Large intestine (tissue), 3 donors: ENCODE measurements around the gene AGPS. TPM values are rescaled to one million over a fixed set of nuclear protein-coding genes. Genes with fewer than 3 reads are reported as not detected.
A peak's percentile ranks its signal among the peaks of the same experiment; 100 is the strongest.
"Not testable (repeated sequence)": the region's sequence is repeated elsewhere in the genome, so short reads cannot be mapped to it uniquely, and the experiment has no call there.

Experiments used
- DNase-seq, 2 donors: peaks; one replicate each; pipeline versions ENCODE4 v3.0.0 to v3.0.0-alpha.2; 2013
- H3K27ac ChIP-seq: one replicate; pipeline ENCODE4 v1.5.1; 2013; ENCODE audit warnings: low read length
- H3K27me3 ChIP-seq: 2 replicates; pipeline ENCODE4 v1.6.1; 2013; ENCODE audit warnings: low read length; ENCODE audit not compliant: control insufficient read depth, insufficient read depth
- H3K36me3 ChIP-seq: 2 replicates; pipeline ENCODE4 v1.6.1; 2013; ENCODE audit warnings: low read length; ENCODE audit not compliant: control insufficient read depth, insufficient read depth
- H3K4me1 ChIP-seq: one replicate; pipeline ENCODE4 v1.6.1; 2013; ENCODE audit warnings: low read length; ENCODE audit not compliant: control insufficient read depth, insufficient read depth
- H3K4me3 ChIP-seq: one replicate; pipeline ENCODE4 v1.5.1; 2013; ENCODE audit warnings: low read length
- H3K9me3 ChIP-seq: one replicate; pipeline ENCODE4 v1.6.1; 2013; ENCODE audit warnings: mild to moderate bottlenecking, low read depth, low read length, moderate library complexity; ENCODE audit not compliant: control insufficient read depth
- WGBS: methylation state at CpG from one replicate; pipeline ENCODE4 v1.1.5; 2013; ENCODE audit warnings: low lambda C conversion rate; ENCODE audit not compliant: insufficient coverage; 5-methylcytosine and 5-hydroxymethylcytosine counted together
- polyA plus RNA-seq: library from polyadenylated mRNA; unstranded; fragments of 120-200 nt; gene quantifications from one replicate; pipeline ENCODE4 v1.2.1, GENCODE V29; 2013

Gene AGPS
- polyA plus RNA-seq, 1 donor = 24.2 TPM

GRCh38 chr2:177484180-177484795 is 91.7 kb downstream of the AGPS start:
- Histone ChIP-seq H3K4me1 (no peaks in the 10 kb centered on the region), H3K36me3 (peaks cover 6% of the 10 kb centered on the region), H3K4me3 (no peak overlapping the region), H3K9me3 (no peaks in the 10 kb centered on the region), H3K27me3 (no peaks in the 10 kb centered on the region), H3K27ac (no peak overlapping the region)
- WGBS = no CpG with 5 or more reads among the region's 14 CpGs
- DNase-seq = no peak

GRCh38 chr2:177485657-177486056 is 93.1 kb downstream of the AGPS start:
- H3K9me3 ChIP-seq, H3K36me3 ChIP-seq, H3K27me3 ChIP-seq, H3K4me3 ChIP-seq, H3K4me1 ChIP-seq, H3K27ac ChIP-seq, DNase-seq: not testable (repeated sequence)
- 67% methylated on average over 1 of the region's 5 CpGs for WGBS

DNA sequence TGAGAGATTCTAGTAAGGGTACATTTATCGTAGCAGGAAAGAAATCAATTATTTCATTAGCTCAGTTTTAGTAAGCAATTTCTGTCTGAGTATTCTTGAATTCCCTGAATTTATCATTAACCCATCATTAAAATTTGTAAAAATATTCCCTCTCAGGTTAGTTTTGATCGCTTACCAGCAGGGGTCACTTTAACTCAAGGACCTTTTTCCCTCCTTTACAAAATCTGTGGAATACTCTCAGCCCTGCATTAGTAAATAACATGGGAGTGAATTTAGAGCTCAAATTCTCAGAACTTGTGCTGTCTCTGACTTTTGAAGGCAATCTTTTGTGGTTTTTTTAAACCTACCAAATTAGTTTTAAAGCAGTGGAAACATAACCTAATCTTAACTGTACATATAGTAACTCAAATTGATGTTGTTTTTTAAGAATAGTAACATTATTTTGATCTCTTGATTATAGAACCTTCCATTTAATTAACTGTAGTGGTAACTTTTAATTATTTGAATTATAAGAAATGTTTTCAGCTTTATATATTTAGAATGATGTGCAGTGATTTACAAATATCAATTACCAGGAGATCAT is 97.2 kb downstream of the AGPS start:
- H3K9me3 ChIP-seq = no peaks in the 10 kb centered on the region
- WGBS = 80% methylated on average over 1 of the region's 2 CpGs
- H3K27me3 ChIP-seq = no peaks in the 10 kb centered on the region
- peaks cover 5% of the 10 kb centered on the region for H3K36me3 ChIP-seq
- no peak overlapping the region for H3K27ac ChIP-seq
- H3K4me3 ChIP-seq = no peak overlapping the region
- DNase-seq = peak in 1 of 2 donors; percentile 12
- H3K4me1 ChIP-seq = no peaks in the 10 kb centered on the region

DNA sequence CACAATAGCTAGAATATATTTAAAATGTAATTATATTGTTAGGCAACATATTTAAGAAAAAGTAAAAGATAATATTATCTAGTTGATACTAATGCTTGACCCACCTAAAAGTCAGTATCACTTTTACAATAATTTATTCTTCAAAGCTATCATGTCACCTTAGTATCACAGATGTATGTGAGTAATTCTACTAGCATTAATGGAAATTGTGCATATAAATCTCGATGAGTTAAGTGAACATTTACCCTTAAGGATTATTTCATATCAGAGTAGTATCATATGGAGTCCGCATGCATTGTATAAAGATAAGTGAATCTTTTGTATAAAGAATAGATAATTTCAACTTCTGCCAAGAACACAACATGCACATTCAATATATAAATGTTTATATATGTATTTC is 103.4 kb downstream of the AGPS start:
- Histone ChIP-seq H3K4me3 (no peak overlapping the region), H3K36me3 (peaks cover 4% of the 10 kb centered on the region), H3K27ac (no peak overlapping the region), H3K27me3 (no peaks in the 10 kb centered on the region), H3K9me3 (no peaks in the 10 kb centered on the region), H3K4me1 (no peaks in the 10 kb centered on the region)
- 100% methylated on average over 2 of the region's 2 CpGs for WGBS
- DNase-seq = no peak

- H3K36me3 ChIP-seq = peaks cover 4% of the 10 kb centered on the region
- H3K4me3 ChIP-seq = no peak overlapping the region
- no peak overlapping the region for H3K27ac ChIP-seq
- H3K4me1 ChIP-seq = no peaks in the 10 kb centered on the region
- 86% methylated on average over 1 of the region's 2 CpGs for WGBS
- no peak for DNase-seq
- H3K9me3 ChIP-seq = no peaks in the 10 kb centered on the region
- H3K27me3 ChIP-seq = no peaks in the 10 kb centered on the region
Measured at GRCh38 chr2:177496921-177497320, 104.3 kb downstream of the AGPS start.

DNA sequence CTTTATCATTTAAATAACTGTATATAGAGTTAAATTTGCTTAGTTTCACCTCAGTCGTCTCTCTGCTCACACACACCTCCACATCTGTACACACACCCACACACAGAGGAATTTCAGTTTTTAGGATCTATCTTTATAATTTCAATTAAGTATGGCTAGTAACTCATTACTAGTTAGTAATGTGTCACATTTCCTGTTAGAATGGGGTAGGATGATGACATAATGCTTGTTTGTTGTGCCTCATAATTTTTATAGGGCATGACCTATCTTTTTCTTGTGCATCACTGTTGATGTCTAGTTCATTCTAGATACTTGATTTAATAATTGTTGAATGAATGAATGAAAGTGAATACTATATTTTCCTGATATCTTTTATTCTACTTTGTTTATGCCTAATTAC is 108.6 kb downstream of the AGPS start:
- WGBS = no CpG with 5 or more reads among the region's 1 CpG
- H3K4me1 ChIP-seq = no peaks in the 10 kb centered on the region
- no peak overlapping the region for H3K27ac ChIP-seq
- no peaks in the 10 kb centered on the region for H3K36me3 ChIP-seq
- no peaks in the 10 kb centered on the region for H3K27me3 ChIP-seq
- H3K9me3 ChIP-seq = no peaks in the 10 kb centered on the region
- DNase-seq = no peak
- no peak overlapping the region for H3K4me3 ChIP-seq

- peaks cover 3% of the 10 kb centered on the region for H3K36me3 ChIP-seq
Measured at GRCh38 chr2:177506505-177506904, 113.9 kb downstream of the AGPS start.

GRCh38 chr2:177506998-177507397 is 114.4 kb downstream of the AGPS start:
- H3K4me3 ChIP-seq = no peak overlapping the region
- no peak for DNase-seq
- H3K27ac ChIP-seq = no peak overlapping the region
- WGBS = 92% methylated on average over 2 of the region's 2 CpGs
- H3K4me1 ChIP-seq = no peaks in the 10 kb centered on the region
- H3K36me3 ChIP-seq = peaks cover 3% of the 10 kb centered on the region
- H3K9me3 ChIP-seq = no peaks in the 10 kb centered on the region
- no peaks in the 10 kb centered on the region for H3K27me3 ChIP-seq

More at GRCh38 chr2:177506505-177506904, 113.9 kb downstream of the AGPS start:
- Histone ChIP-seq H3K9me3 (no peaks in the 10 kb centered on the region), H3K4me1 (no peaks in the 10 kb centered on the region), H3K27ac (no peak overlapping the region), H3K27me3 (no peaks in the 10 kb centered on the region), H3K4me3 (no peak overlapping the region)
- no peak for DNase-seq

GRCh38 chr2:177516824-177517544 is 124.4 kb downstream of the AGPS start:
- Histone ChIP-seq H3K27ac (no peak overlapping the region), H3K9me3 (no peaks in the 10 kb centered on the region), H3K4me1 (peaks cover 17% of the 10 kb centered on the region), H3K4me3 (no peak overlapping the region), H3K27me3 (no peaks in the 10 kb centered on the region), H3K36me3 (peaks cover 7% of the 10 kb centered on the region)
- no peak for DNase-seq
- WGBS = 88% methylated on average over 1 of the region's 4 CpGs

DNA sequence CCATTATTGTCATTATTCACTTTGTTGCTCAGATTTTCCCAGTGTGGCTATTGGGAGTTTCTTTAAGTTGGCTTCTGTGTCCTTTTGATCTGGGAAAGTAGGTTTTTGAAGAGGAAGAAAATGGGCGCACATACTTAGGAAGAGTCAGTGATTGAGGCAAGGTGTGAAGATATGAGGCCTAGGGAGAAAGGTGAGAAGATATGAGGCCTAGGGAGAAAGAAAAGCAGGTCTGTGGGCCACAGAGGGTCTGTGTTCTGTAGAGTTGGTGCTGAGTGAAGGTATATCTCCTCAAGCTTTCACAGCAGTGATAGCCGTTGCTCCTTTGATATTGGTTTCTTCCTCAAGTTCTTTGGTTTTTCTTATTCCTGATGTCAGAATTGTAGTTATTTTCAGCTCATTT is 126.2 kb downstream of the AGPS start:
- Histone ChIP-seq H3K27me3 (no peaks in the 10 kb centered on the region), H3K4me1 (peaks cover 17% of the 10 kb centered on the region), H3K9me3 (no peaks in the 10 kb centered on the region), H3K27ac (no peak overlapping the region), H3K36me3 (peaks cover 6% of the 10 kb centered on the region), H3K4me3 (no peak overlapping the region)
- no peak for DNase-seq
- 100% methylated on average over 2 of the region's 2 CpGs for WGBS
